ENCODE data around the gene CFAP126.
A peak's percentile ranks its signal among the peaks of the same experiment; 100 is the strongest.
"Not testable (repeated sequence)": the region's sequence is repeated elsewhere in the genome, so short reads cannot be mapped to it uniquely, and the experiment has no call there.

Gene CFAP126

GRCh38 chr1:161367684-161368400, at the start of gene CFAP126:
CFAP126 (minus strand) TSS chr1:161367876; CDS start chr1:161367868, 8 bp downstream.
- Histone ChIP-seq H3K36me3 (ENCODE audit: control insufficient read depth, low read depth, low read length) (peaks cover 4% of the 10 kb centered on the region), H3K4me3 (ENCODE audit: low read length) (no peak within 1 kb of the TSS), H3K9me3 (ENCODE audit: control insufficient read depth, low read depth, low read length) (no peaks in the 10 kb centered on the region), H3K4me1 (ENCODE audit: control insufficient read depth, low read depth, low read length) (peaks cover 10% of the 10 kb centered on the region), H3K9ac (ENCODE audit: low read length) (peak within 1 kb of the TSS; percentile 66), H3K27ac (ENCODE audit: low read length) (peak within 1 kb of the TSS; percentile 97), H3K27me3 (ENCODE audit: control insufficient read depth, insufficient read depth, low read length) (no peaks in the 10 kb centered on the region)

- not testable (repeated sequence) for H3K9ac ChIP-seq (ENCODE audit: low read length); H3K4me1 ChIP-seq (ENCODE audit: control insufficient read depth, low read depth, low read length); H3K4me3 ChIP-seq (ENCODE audit: low read length); H3K9me3 ChIP-seq (ENCODE audit: control insufficient read depth, low read depth, low read length); H3K27ac ChIP-seq (ENCODE audit: low read length); H3K36me3 ChIP-seq (ENCODE audit: control insufficient read depth, low read depth, low read length); H3K27me3 ChIP-seq (ENCODE audit: control insufficient read depth, insufficient read depth, low read length)
Measured at GRCh38 chr1:161413050-161413449, 45.4 kb upstream of the CFAP126 start.

GRCh38 chr1:161410636-161410970, 42.9 kb upstream of the CFAP126 start:
- H3K27me3 ChIP-seq (ENCODE audit: control insufficient read depth, insufficient read depth, low read length); H3K4me1 ChIP-seq (ENCODE audit: control insufficient read depth, low read depth, low read length); H3K36me3 ChIP-seq (ENCODE audit: control insufficient read depth, low read depth, low read length); H3K9ac ChIP-seq (ENCODE audit: low read length); H3K4me3 ChIP-seq (ENCODE audit: low read length); H3K9me3 ChIP-seq (ENCODE audit: control insufficient read depth, low read depth, low read length); H3K27ac ChIP-seq (ENCODE audit: low read length): not testable (repeated sequence)

GRCh38 chr1:161409848-161410635, 42.4 kb upstream of the CFAP126 start:
- not testable (repeated sequence) for H3K27ac ChIP-seq (ENCODE audit: low read length); H3K36me3 ChIP-seq (ENCODE audit: control insufficient read depth, low read depth, low read length); H3K9ac ChIP-seq (ENCODE audit: low read length); H3K4me3 ChIP-seq (ENCODE audit: low read length); H3K4me1 ChIP-seq (ENCODE audit: control insufficient read depth, low read depth, low read length); H3K9me3 ChIP-seq (ENCODE audit: control insufficient read depth, low read depth, low read length); H3K27me3 ChIP-seq (ENCODE audit: control insufficient read depth, insufficient read depth, low read length)

GRCh38 chr1:161408429-161409052, 40.9 kb upstream of the CFAP126 start:
- peaks cover 4% of the 10 kb centered on the region for H3K4me1 ChIP-seq (ENCODE audit: control insufficient read depth, low read depth, low read length)
- peaks cover 5% of the 10 kb centered on the region for H3K27me3 ChIP-seq (ENCODE audit: control insufficient read depth, insufficient read depth, low read length)
- no peaks in the 10 kb centered on the region for H3K9me3 ChIP-seq (ENCODE audit: control insufficient read depth, low read depth, low read length)
- H3K27ac ChIP-seq (ENCODE audit: low read length) = no peak overlapping the region
- H3K36me3 ChIP-seq (ENCODE audit: control insufficient read depth, low read depth, low read length) = no peaks in the 10 kb centered on the region
- no peak overlapping the region for H3K4me3 ChIP-seq (ENCODE audit: low read length)
- no peak overlapping the region for H3K9ac ChIP-seq (ENCODE audit: low read length)

- H3K9me3 ChIP-seq (ENCODE audit: control insufficient read depth, low read depth, low read length) = no peaks in the 10 kb centered on the region
- H3K9ac ChIP-seq (ENCODE audit: low read length) = no peak overlapping the region
- H3K4me1 ChIP-seq (ENCODE audit: control insufficient read depth, low read depth, low read length) = peaks cover 4% of the 10 kb centered on the region
- H3K27ac ChIP-seq (ENCODE audit: low read length) = no peak overlapping the region
- H3K36me3 ChIP-seq (ENCODE audit: control insufficient read depth, low read depth, low read length) = no peaks in the 10 kb centered on the region
- H3K4me3 ChIP-seq (ENCODE audit: low read length) = no peak overlapping the region
- peaks cover 8% of the 10 kb centered on the region for H3K27me3 ChIP-seq (ENCODE audit: control insufficient read depth, insufficient read depth, low read length)
Measured at GRCh38 chr1:161407451-161407985, 39.8 kb upstream of the CFAP126 start.

GRCh38 chr1:161406551-161406950, 38.9 kb upstream of the CFAP126 start:
- H3K36me3 ChIP-seq (ENCODE audit: control insufficient read depth, low read depth, low read length); H3K9ac ChIP-seq (ENCODE audit: low read length); H3K9me3 ChIP-seq (ENCODE audit: control insufficient read depth, low read depth, low read length); H3K27me3 ChIP-seq (ENCODE audit: control insufficient read depth, insufficient read depth, low read length); H3K27ac ChIP-seq (ENCODE audit: low read length); H3K4me1 ChIP-seq (ENCODE audit: control insufficient read depth, low read depth, low read length); H3K4me3 ChIP-seq (ENCODE audit: low read length): not testable (repeated sequence)

GRCh38 chr1:161404051-161404597, 36.4 kb upstream of the CFAP126 start:
- Histone ChIP-seq H3K4me1 (ENCODE audit: control insufficient read depth, low read depth, low read length) (no peaks in the 10 kb centered on the region), H3K9me3 (ENCODE audit: control insufficient read depth, low read depth, low read length) (no peaks in the 10 kb centered on the region), H3K27me3 (ENCODE audit: control insufficient read depth, insufficient read depth, low read length) (peaks cover 8% of the 10 kb centered on the region), H3K9ac (ENCODE audit: low read length) (no peak overlapping the region), H3K36me3 (ENCODE audit: control insufficient read depth, low read depth, low read length) (no peaks in the 10 kb centered on the region), H3K27ac (ENCODE audit: low read length) (no peak overlapping the region), H3K4me3 (ENCODE audit: low read length) (no peak overlapping the region)

- Histone ChIP-seq H3K27me3 (ENCODE audit: control insufficient read depth, insufficient read depth, low read length) (peaks cover 8% of the 10 kb centered on the region), H3K9me3 (ENCODE audit: control insufficient read depth, low read depth, low read length) (no peaks in the 10 kb centered on the region), H3K27ac (ENCODE audit: low read length) (no peak overlapping the region), H3K36me3 (ENCODE audit: control insufficient read depth, low read depth, low read length) (no peaks in the 10 kb centered on the region), H3K4me3 (ENCODE audit: low read length) (no peak overlapping the region), H3K4me1 (ENCODE audit: control insufficient read depth, low read depth, low read length) (peaks cover 4% of the 10 kb centered on the region), H3K9ac (ENCODE audit: low read length) (no peak overlapping the region)
Measured at GRCh38 chr1:161402446-161402845, 34.8 kb upstream of the CFAP126 start.

- Histone ChIP-seq H3K27me3 (ENCODE audit: control insufficient read depth, insufficient read depth, low read length) (peaks cover 5% of the 10 kb centered on the region), H3K36me3 (ENCODE audit: control insufficient read depth, low read depth, low read length) (no peaks in the 10 kb centered on the region), H3K9me3 (ENCODE audit: control insufficient read depth, low read depth, low read length) (no peaks in the 10 kb centered on the region), H3K4me1 (ENCODE audit: control insufficient read depth, low read depth, low read length) (peaks cover 4% of the 10 kb centered on the region), H3K4me3 (ENCODE audit: low read length) (peak overlapping the region; percentile 100), H3K9ac (ENCODE audit: low read length) (peak overlapping the region; percentile 82), H3K27ac (ENCODE audit: low read length) (peak overlapping the region; percentile 96)
Measured at GRCh38 chr1:161399257-161399998, 31.8 kb upstream of the CFAP126 start.

- H3K27me3 ChIP-seq (ENCODE audit: control insufficient read depth, insufficient read depth, low read length) = peaks cover 5% of the 10 kb centered on the region
- peak overlapping the region; percentile 82 for H3K9ac ChIP-seq (ENCODE audit: low read length)
- H3K4me3 ChIP-seq (ENCODE audit: low read length) = peak overlapping the region; percentile 100
- H3K9me3 ChIP-seq (ENCODE audit: control insufficient read depth, low read depth, low read length) = no peaks in the 10 kb centered on the region
- peak overlapping the region; percentile 96 for H3K27ac ChIP-seq (ENCODE audit: low read length)
- H3K36me3 ChIP-seq (ENCODE audit: control insufficient read depth, low read depth, low read length) = no peaks in the 10 kb centered on the region
- peaks cover 4% of the 10 kb centered on the region for H3K4me1 ChIP-seq (ENCODE audit: control insufficient read depth, low read depth, low read length)
Measured at GRCh38 chr1:161398900-161399256, 31.2 kb upstream of the CFAP126 start.

All from iPS-18a (cell line).